ENCODE data around the gene SND1.

DNA sequence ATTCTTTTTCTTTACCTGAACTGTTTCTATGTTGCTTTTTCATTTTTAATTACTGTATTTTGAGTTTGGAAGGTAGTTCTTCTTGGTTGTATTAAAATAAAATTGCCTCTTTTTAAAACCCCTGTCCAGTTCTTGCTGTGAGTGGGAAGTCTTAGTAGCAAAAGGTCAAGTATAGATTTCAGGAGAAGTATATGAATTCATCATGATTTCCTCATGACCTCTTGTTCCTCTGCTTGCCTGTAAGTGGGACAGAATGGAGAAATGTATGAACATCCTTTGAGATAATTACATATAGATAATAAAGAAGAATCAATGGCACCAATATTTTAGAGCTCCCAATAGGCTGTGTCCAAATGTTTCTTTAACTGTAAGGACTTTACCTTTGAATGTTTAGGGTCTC is 253.0 kb downstream of the SND1 start:
- TF ChIP-seq ZNF138 (tag by site-specific recombination; IDR thresholded peaks at IDR 0.05; ENCODE audit: borderline replicate concordance) = no peak
- TF ChIP-seq, protein P1, sequence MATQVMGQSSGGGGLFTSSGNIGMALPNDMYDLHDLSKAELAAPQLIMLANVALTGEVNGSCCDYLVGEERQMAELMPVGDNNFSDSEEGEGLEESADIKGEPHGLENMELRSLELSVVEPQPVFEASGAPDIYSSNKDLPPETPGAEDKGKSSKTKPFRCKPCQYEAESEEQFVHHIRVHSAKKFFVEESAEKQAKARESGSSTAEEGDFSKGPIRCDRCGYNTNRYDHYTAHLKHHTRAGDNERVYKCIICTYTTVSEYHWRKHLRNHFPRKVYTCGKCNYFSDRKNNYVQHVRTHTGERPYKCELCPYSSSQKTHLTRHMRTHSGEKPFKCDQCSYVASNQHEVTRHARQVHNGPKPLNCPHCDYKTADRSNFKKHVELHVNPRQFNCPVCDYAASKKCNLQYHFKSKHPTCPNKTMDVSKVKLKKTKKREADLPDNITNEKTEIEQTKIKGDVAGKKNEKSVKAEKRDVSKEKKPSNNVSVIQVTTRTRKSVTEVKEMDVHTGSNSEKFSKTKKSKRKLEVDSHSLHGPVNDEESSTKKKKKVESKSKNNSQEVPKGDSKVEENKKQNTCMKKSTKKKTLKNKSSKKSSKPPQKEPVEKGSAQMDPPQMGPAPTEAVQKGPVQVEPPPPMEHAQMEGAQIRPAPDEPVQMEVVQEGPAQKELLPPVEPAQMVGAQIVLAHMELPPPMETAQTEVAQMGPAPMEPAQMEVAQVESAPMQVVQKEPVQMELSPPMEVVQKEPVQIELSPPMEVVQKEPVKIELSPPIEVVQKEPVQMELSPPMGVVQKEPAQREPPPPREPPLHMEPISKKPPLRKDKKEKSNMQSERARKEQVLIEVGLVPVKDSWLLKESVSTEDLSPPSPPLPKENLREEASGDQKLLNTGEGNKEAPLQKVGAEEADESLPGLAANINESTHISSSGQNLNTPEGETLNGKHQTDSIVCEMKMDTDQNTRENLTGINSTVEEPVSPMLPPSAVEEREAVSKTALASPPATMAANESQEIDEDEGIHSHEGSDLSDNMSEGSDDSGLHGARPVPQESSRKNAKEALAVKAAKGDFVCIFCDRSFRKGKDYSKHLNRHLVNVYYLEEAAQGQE (tag by site-specific recombination; IDR thresholded peaks at IDR 0.05) = no peak
